Loucy (cell line): ENCODE measurements around the gene DEDD.

Experiments
- CTCF ChIP-seq: fragments of 200-600 bp; sonication (generic); conservative IDR thresholded peaks from 2 replicates; pipeline ENCODE4 v1.5.1; 2014; ENCODE audit warnings: mild to moderate bottlenecking, antibody characterized with exemption, low read length
- EZH2phosphoT487 ChIP-seq: fragments of 200-600 bp; IDR thresholded peaks from 2 replicates; pipeline ENCODE4 v1.6.1; 2018; ENCODE audit warnings: antibody characterized with exemption, mild to moderate bottlenecking, moderate library complexity, borderline replicate concordance

DNA sequence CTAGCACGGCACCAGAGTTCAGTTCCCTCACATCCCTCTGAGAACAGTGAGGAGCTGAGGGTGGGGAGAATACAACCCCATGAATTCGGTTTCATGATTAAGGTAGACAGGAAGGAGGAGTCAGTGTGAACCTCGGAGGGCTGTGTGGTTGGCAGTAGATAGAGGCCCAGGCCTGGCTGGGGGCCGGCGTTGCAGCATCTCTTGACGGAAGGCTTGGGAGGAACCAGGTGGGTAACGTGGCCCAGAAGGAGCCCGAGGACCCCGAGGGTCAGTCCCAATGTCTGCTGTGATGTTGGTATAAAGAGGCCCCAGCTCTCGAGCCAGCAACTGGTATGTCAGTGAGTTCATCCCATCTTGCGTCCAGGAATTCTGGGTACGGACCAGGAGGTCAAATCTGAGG, 39.2 kb upstream of the DEDD start:
- TF ChIP-seq EZH2phosphoT487 (no peak), CTCF (no peak)
